HG03571 (cell line): ENCODE data around the gene ESYT2.

ENCODE experiments used
- ATAC-seq: cut with Tn5 transposase; IDR thresholded peaks from one replicate; pipeline ENCODE4 v1.9.1; 2021; ENCODE audit not compliant: unreplicated experiment

The ESYT2 gene

GRCh38 chr7:158771213-158771834 lies 58.0 kb downstream of the ESYT2 start:
- no peak for ATAC-seq

DNA sequence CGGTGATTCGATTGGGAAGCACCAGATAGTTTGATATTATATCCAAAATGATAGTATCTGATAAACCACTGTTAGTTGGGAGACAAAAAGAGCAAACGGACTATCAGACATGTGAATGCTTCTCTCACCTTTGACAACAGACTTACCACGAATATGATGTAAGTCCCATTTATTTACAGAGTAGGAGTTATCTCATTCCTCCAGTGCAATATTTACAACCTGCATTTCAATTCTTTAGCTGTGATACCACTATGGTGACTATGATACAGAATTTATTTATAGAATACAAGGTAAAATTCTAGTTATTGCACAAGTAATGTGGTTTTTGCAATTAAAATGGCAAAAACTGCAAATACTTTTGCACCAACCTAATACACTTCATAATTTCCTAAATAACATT lies 61.6 kb downstream of the ESYT2 start:
- no peak for ATAC-seq

DNA sequence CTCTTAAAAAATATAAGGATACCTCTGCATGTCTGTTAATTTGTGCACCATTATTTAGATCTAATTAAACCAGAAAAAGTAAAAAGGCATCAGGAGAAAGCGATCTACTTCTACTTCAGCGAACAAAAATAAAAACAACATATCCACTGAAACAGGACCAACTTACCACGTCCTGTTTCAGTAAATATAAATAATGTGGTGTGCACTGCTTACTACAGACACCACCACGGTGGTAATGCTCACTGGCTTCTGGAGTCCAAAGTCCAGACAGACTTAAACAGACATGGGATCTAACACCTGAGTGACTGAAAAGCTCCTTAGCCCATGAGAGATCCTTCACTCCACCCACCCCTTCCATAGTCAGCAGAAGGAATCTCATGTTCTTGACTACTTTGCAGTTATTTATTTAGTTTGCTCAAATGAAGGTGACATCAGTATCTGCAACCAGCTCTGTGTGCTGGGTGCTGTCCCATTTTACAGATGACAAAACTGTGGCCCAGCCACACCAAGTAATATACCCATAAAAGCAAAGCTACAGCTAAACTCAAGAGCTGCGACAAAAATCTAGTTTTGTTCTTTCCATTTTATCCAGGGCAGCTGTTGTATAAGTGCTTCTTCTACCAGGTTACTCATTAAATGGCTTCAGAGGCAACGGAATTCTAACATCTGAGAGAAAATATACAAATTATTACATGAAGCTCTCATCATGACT lies 62.6 kb downstream of the ESYT2 start:
- no peak for ATAC-seq

GRCh38 chr7:158765020-158765419 lies 64.3 kb downstream of the ESYT2 start:
- no peak for ATAC-seq

DNA sequence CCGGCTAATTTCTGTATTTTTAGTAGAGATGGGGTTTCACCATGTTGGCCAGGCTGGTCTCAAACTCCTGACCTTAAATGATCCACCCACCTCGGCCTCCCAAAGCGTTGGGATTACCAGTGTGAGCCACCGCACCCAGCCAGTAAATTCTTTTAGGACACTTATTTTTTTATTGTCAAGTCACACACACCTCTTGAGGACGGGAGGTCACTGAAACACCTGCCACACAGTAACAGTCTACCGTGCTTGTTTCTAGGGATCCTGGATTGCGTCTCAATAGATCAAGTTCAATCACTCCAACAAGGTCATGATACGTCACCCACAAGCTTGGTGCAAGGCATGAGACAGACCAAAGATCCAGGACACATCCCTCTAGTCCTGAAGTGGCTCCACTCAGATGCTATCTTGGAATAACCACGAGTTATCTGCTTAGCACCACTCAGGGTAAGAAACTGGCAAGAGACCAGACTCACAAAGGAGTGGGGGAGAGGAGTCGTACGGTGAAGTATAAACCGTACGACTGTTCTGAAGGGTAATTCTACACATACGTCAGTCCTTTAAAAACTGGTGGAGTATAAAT lies 65.8 kb downstream of the ESYT2 start:
- ATAC-seq: no peak

GRCh38 chr7:158761945-158762344 lies 67.4 kb downstream of the ESYT2 start:
- ATAC-seq: no peak

GRCh38 chr7:158760936-158761335 lies 68.4 kb downstream of the ESYT2 start:
- no peak for ATAC-seq

- no peak for ATAC-seq
Observed at GRCh38 chr7:158760445-158760764, 68.9 kb downstream of the ESYT2 start.

- ATAC-seq: no peak
Observed at GRCh38 chr7:158759749-158760444, 69.4 kb downstream of the ESYT2 start.

DNA sequence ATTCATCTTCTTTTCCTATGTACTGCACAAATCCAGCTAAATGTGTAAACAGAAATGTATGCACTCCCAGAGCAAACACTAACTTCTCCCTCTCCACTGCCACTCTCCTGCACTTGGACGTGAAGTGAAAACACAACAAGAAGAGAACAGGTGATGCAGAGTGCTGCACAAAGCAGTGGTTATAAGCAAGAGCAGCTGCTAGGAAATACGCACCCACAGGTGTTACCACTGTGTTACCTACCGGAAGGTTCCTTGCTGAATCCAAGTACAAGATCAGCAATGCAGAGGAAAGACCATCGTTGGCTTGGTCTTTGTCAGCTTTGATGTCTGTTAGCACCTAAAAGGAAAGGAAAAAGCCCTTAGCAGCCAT lies 70.1 kb downstream of the ESYT2 start:
- no peak for ATAC-seq

GRCh38 chr7:158758586-158759244 lies 70.6 kb downstream of the ESYT2 start:
- no peak for ATAC-seq

DNA sequence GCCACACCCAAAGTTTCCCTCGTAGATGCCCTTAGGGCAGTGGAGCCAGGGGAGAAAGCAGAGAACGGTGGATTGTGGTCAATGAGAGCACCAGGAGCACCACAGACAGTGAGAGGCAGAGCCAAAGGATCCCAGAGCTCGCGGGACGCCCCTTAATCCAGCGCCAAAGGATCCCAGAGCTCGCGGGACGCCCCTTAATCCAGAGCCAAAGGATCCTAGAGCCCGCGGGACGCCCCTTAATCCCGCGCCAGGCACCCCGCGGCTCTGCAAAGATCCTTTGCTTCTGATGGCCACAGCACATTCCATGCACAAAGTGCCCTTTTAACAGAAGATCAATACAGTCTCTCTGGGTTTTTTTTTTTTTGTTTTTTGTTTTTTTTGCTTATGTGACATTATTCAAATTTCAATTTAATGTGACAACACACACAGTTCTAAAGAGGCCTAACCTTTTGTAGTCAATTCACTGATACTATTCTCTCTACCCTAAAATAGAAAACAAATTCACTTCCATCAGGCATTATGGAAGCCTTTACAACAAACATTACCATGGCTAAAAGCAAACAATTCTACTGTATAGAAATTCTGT lies 71.8 kb downstream of the ESYT2 start:
- no peak for ATAC-seq

GRCh38 chr7:158754746-158755444 lies 74.4 kb downstream of the ESYT2 start:
- no peak for ATAC-seq

DNA sequence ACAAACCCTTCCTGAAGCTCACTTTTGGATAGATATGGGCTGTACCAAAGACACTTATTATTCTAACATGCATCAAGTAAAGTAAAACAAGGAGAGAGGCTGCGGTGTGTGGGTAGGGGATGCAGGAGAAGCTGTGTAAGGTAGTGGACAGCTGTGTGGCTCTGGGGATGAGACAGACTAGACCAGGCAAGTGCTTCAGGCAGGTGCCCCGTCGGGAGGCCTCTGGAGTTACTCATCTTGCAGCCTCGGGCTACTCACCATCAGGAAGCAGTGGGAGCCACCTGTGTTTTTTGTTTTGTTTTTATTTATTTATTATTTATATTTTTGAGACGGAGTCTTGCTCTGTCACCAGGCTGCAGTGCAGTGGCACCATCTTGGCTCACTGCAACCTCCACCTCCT lies 75.4 kb downstream of the ESYT2 start:
- no peak for ATAC-seq

GRCh38 chr7:158751751-158752150 lies 77.6 kb downstream of the ESYT2 start:
- no peak for ATAC-seq

DNA sequence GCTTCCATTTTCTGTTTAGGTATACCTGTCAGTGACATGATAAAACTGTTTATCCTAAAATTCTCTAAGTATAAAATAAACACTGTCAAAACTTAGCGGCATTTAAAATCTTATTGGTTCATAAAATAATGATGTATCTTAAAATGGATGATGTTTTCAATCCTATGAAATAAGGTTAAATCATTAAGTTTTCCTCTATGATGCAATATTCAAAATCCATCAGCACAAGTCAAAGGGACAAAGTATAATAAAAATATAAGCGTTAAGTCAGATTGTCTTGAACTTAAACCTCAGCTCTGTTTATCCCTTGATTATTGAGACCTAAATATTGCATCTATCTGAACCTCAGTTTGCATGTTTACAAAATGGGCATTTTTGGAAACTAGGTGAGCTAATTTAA lies 78.1 kb downstream of the ESYT2 start:
- no peak for ATAC-seq

- ATAC-seq: no peak
Observed at GRCh38 chr7:158750702-158751101, 78.6 kb downstream of the ESYT2 start.

DNA sequence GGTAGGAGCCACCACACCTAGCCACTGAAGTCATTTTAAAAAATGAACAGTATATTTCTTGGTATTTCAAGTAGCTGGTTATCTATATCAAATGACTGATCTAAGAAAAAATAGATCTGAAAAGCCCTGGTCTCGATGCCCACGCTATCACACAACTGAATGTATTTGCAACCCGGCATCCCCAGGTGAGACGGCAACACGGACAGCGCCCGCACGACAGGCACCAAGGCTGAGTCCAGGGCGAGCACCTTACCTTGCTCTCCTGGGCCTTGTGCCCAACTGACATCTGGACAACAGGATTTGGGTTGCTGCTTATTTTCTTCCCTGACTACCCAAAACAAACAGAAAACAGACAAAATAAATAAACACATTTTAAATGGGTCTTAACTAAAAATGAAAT lies 79.9 kb downstream of the ESYT2 start:
- ATAC-seq: no peak

DNA sequence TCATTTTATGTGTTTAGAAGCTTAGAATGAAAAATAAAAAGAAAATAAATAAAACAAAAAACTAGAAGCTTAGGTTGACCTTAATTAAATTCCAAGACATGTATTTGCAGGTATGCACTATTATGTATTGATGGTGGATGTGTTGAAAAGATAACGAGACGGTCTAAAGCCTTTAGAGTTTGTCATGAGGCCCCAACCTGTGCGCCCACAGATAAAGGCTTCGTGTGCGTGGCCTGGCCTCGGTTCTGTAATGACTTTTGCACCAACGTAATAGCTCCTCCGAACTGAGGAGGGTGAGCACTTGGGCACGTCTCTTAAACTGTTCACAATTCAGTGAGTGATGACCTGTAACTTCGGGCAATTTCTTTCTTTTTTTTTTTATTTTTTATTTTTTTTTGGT lies 81.0 kb downstream of the ESYT2 start:
- no peak for ATAC-seq

GRCh38 chr7:158747408-158747807 lies 81.9 kb downstream of the ESYT2 start:
- ATAC-seq: no peak

DNA sequence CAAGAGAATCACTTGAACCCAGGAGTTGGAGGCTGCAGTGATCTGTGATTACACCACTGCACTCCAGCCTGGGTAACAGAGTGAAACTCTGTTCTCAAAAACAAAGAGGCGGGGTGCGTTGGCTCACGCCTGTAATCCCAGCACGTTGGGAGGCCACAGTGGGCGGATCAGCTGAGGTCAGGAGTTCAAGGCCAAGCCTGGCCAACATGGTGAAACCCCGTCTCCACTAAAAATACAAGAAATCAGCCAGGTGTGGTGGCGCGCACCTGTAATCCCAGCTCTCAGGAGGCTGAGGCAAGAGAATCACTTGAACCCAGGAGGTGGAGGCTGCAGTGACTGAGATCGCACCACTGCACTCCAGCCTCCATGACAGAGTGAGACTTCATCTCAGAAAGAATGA lies 82.4 kb downstream of the ESYT2 start:
- no peak for ATAC-seq
